PFSK-1 (cell line): ENCODE measurements around the gene LCE3E.

ENCODE experiments used
- POLR2AphosphoS5 ChIP-seq: IDR thresholded peaks from 2 replicates; pipeline ENCODE4 v1.6.1; 2012; ENCODE audit warnings: low read depth, mild to moderate bottlenecking, control low read depth, low read length, moderate library complexity
- TAF1 ChIP-seq: IDR thresholded peaks from 2 replicates; pipeline ENCODE4 v1.6.1; 2012; ENCODE audit warnings: low read length, control low read depth, borderline replicate concordance; ENCODE audit not compliant: insufficient read depth
- TF ChIP-seq, protein P1 (sequence below), 2 experiments: IDR thresholded peaks; 2 replicates each; pipeline versions ENCODE4 v1.6.1 to v1.8.0; 2011 to 2012; ENCODE audit warnings: low read depth in 2 of 2, low read length in 2 of 2, control low read depth in 1 of 2, inconsistent platforms in 1 of 2, mild to moderate bottlenecking in 1 of 2, moderate library complexity in 1 of 2; ENCODE audit not compliant: insufficient read depth in 1 of 2

DNA sequence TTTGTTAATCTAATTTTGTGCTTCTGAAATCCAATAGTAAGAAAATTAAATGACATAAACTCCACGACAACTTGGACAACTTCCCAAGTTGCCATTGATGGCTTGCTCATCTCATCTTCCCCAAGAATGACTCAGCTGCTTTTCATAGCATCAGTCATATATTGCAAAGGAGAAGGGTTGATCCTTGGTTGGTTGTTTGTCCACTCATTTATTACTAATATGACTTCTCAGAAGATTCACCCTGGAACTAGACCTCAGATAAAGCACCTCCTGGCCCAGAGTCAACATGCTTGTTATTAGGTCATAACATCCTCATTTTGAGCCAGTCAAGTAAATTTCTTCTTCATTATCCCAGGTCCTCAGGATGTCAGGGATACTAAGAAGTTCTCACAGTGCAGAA is 16.1 kb upstream of the LCE3E start:
- TF ChIP-seq, protein P1, sequence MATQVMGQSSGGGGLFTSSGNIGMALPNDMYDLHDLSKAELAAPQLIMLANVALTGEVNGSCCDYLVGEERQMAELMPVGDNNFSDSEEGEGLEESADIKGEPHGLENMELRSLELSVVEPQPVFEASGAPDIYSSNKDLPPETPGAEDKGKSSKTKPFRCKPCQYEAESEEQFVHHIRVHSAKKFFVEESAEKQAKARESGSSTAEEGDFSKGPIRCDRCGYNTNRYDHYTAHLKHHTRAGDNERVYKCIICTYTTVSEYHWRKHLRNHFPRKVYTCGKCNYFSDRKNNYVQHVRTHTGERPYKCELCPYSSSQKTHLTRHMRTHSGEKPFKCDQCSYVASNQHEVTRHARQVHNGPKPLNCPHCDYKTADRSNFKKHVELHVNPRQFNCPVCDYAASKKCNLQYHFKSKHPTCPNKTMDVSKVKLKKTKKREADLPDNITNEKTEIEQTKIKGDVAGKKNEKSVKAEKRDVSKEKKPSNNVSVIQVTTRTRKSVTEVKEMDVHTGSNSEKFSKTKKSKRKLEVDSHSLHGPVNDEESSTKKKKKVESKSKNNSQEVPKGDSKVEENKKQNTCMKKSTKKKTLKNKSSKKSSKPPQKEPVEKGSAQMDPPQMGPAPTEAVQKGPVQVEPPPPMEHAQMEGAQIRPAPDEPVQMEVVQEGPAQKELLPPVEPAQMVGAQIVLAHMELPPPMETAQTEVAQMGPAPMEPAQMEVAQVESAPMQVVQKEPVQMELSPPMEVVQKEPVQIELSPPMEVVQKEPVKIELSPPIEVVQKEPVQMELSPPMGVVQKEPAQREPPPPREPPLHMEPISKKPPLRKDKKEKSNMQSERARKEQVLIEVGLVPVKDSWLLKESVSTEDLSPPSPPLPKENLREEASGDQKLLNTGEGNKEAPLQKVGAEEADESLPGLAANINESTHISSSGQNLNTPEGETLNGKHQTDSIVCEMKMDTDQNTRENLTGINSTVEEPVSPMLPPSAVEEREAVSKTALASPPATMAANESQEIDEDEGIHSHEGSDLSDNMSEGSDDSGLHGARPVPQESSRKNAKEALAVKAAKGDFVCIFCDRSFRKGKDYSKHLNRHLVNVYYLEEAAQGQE (IDR thresholded peaks at IDR 0.05; ENCODE audit: insufficient read depth in 1 of 2, low read depth in 2 of 2, low read length in 2 of 2): no peak
- TF ChIP-seq POLR2AphosphoS5 (no peak), TAF1 (no peak)
